Measurements from ENCODE around the gene CHN1. TPM values are rescaled to one million over a fixed set of nuclear protein-coding genes. Genes with fewer than 3 reads are reported as not detected.

Gene CHN1
- total RNA-seq, 1 donor from 2014 or later = 61.0 TPM

GRCh38 chr2:174949988-174950687 is 55.0 kb downstream of the CHN1 start:
- DNase-seq (ENCODE audit: low read depth, low spot score) = no peak
- Mint-ChIP-seq H3K27ac (ENCODE audit: unreplicated experiment) (no peak overlapping the region), H3K36me3 (ENCODE audit: low read depth) (peaks cover 9% of the 10 kb centered on the region), H3K9me3 (peaks cover under 1% of the 10 kb centered on the region), H3K4me3 (no peak overlapping the region), H3K27me3 (ENCODE audit: low read depth) (no peaks in the 10 kb centered on the region), H3K4me1 (peaks cover 10% of the 10 kb centered on the region)
- no peak for TF ChIP-seq CTCF (conservative IDR thresholded peaks at IDR 0.05)

- H3K4me1 Mint-ChIP-seq = no peaks in the 10 kb centered on the region
Measured at GRCh38 chr2:174945601-174946260, 59.5 kb downstream of the CHN1 start.

GRCh38 chr2:174939046-174939445 is 66.1 kb downstream of the CHN1 start:
- Mint-ChIP-seq H3K9me3 (peaks cover 2% of the 10 kb centered on the region), H3K4me3 (no peak overlapping the region), H3K4me1 (no peaks in the 10 kb centered on the region), H3K27ac (ENCODE audit: unreplicated experiment) (no peak overlapping the region), H3K36me3 (ENCODE audit: low read depth) (peaks cover 16% of the 10 kb centered on the region), H3K27me3 (ENCODE audit: low read depth) (no peaks in the 10 kb centered on the region)
- no peak for TF ChIP-seq CTCF (conservative IDR thresholded peaks at IDR 0.05)
- DNase-seq (ENCODE audit: low read depth, low spot score) = no peak

More at GRCh38 chr2:174945601-174946260, 59.5 kb downstream of the CHN1 start:
- Mint-ChIP-seq H3K27ac (ENCODE audit: unreplicated experiment) (no peak overlapping the region), H3K36me3 (ENCODE audit: low read depth) (peaks cover 8% of the 10 kb centered on the region), H3K27me3 (ENCODE audit: low read depth) (no peaks in the 10 kb centered on the region), H3K4me3 (no peak overlapping the region), H3K9me3 (peaks cover 2% of the 10 kb centered on the region)
- no peak for DNase-seq (ENCODE audit: low read depth, low spot score)
- no peak for TF ChIP-seq CTCF (conservative IDR thresholded peaks at IDR 0.05)

GRCh38 chr2:174931724-174932123 is 73.5 kb downstream of the CHN1 start:
- H3K4me3 Mint-ChIP-seq = no peak overlapping the region
- peaks cover 5% of the 10 kb centered on the region for H3K4me1 Mint-ChIP-seq
- no peak overlapping the region for H3K27ac Mint-ChIP-seq (ENCODE audit: unreplicated experiment)
- no peak for TF ChIP-seq CTCF (conservative IDR thresholded peaks at IDR 0.05)
- no peaks in the 10 kb centered on the region for H3K27me3 Mint-ChIP-seq (ENCODE audit: low read depth)
- peaks cover 11% of the 10 kb centered on the region for H3K36me3 Mint-ChIP-seq (ENCODE audit: low read depth)
- peaks cover 3% of the 10 kb centered on the region for H3K9me3 Mint-ChIP-seq
- DNase-seq (ENCODE audit: low read depth, low spot score) = no peak

GRCh38 chr2:174929786-174930185 is 75.4 kb downstream of the CHN1 start:
- no peak overlapping the region for H3K27ac Mint-ChIP-seq (ENCODE audit: unreplicated experiment)
- no peak for TF ChIP-seq CTCF (conservative IDR thresholded peaks at IDR 0.05)

More at GRCh38 chr2:174929786-174930185, 75.4 kb downstream of the CHN1 start:
- Mint-ChIP-seq H3K4me1 (peaks cover 5% of the 10 kb centered on the region), H3K27me3 (ENCODE audit: low read depth) (no peaks in the 10 kb centered on the region), H3K9me3 (peaks cover 10% of the 10 kb centered on the region), H3K4me3 (no peak overlapping the region), H3K36me3 (ENCODE audit: low read depth) (peaks cover 22% of the 10 kb centered on the region)
- no peak for DNase-seq (ENCODE audit: low read depth, low spot score)

Measured in neural crest cell (in vitro differentiated cells).